Smooth muscle cell of the brain vasculature (primary cell): ENCODE results near the gene KRT79.

Experiments
- DNase-seq: peaks from one replicate; pipeline ENCODE4 v3.0.0-alpha.2; 2012; ENCODE audit warnings: low read depth, low spot score

Gene KRT79

GRCh38 chr12:52819731-52820510 is 14.2 kb downstream of the KRT79 start:
- no peak for DNase-seq

- no peak for DNase-seq
Measured at GRCh38 chr12:52818887-52819420, 15.2 kb downstream of the KRT79 start.

- no peak for DNase-seq
Measured at GRCh38 chr12:52818388-52818787, 15.7 kb downstream of the KRT79 start.

- no peak for DNase-seq
Measured at GRCh38 chr12:52817699-52818238, 16.3 kb downstream of the KRT79 start.

GRCh38 chr12:52817003-52817698 is 17.0 kb downstream of the KRT79 start:
- no peak for DNase-seq

- no peak for DNase-seq
Measured at GRCh38 chr12:52815676-52816588, 18.2 kb downstream of the KRT79 start.

- no peak for DNase-seq
Measured at GRCh38 chr12:52815161-52815560, 18.9 kb downstream of the KRT79 start.

- DNase-seq = no peak
Measured at GRCh38 chr12:52814710-52815155, 19.4 kb downstream of the KRT79 start.

- no peak for DNase-seq
Measured at GRCh38 chr12:52813885-52814709, 20.0 kb downstream of the KRT79 start, which contains the start of gene KRT4. KRT4 (minus strand) TSS chr12:52814116; CDS start chr12:52814058, 58 bp downstream.

- DNase-seq = no peak
Measured at GRCh38 chr12:52813203-52813819, 20.8 kb downstream of the KRT79 start.

- no peak for DNase-seq
Measured at GRCh38 chr12:52812749-52813148, 21.4 kb downstream of the KRT79 start.

GRCh38 chr12:52812073-52812400 is 22.1 kb downstream of the KRT79 start:
- no peak for DNase-seq

GRCh38 chr12:52811191-52812072 is 22.7 kb downstream of the KRT79 start:
- DNase-seq = no peak

- DNase-seq = no peak
Measured at GRCh38 chr12:52810554-52810953, 23.6 kb downstream of the KRT79 start.

- no peak for DNase-seq
Measured at GRCh38 chr12:52809166-52809565, 24.9 kb downstream of the KRT79 start.

- no peak for DNase-seq
Measured at GRCh38 chr12:52808573-52809160, 25.4 kb downstream of the KRT79 start.

- no peak for DNase-seq
Measured at GRCh38 chr12:52807544-52808470, 26.3 kb downstream of the KRT79 start.
